NB4 (cell line): ENCODE results near the gene PHYKPL.

ENCODE experiments used
- CTCF ChIP-seq: IDR thresholded peaks from one replicate; pipeline ENCODE4 v1.5.1; 2012; ENCODE audit warnings: low read depth, low read length
- POLR2A ChIP-seq: IDR thresholded peaks from 2 replicates; pipeline ENCODE4 v1.6.1; 2011; ENCODE audit warnings: mild to moderate bottlenecking; ENCODE audit not compliant: insufficient read length; ENCODE audit errors: extremely low read depth

- TF ChIP-seq CTCF: no peak
- no peak for TF ChIP-seq POLR2A
These were observed 21.9 kb downstream of the PHYKPL start for GRCh38 chr5:178210686-178211085.
